Endometrial microvascular endothelial cells (primary cell): ENCODE results near the gene CCDC187. TPM values are rescaled to one million over a fixed set of nuclear protein-coding genes. Genes with fewer than 3 reads are reported as not detected.
"Not testable (repeated sequence)": the region's sequence is repeated elsewhere in the genome, so short reads cannot be mapped to it uniquely, and the experiment has no call there.

Experiments used
- in situ Hi-C: cut with HindIII; loops from 2 replicates; pipeline ENCODE4 v1.10.0; 2017; ENCODE audit warnings: low sequenced_read_pairs, low pct_unique_long_range_greater_than_20kb; ENCODE audit errors: inconsistent ontology term
- total RNA-seq: library from RNA; depleted of rRNA; stranded (reverse); fragments of >200 nt; gene quantifications from one replicate; pipeline ENCODE4 v1.2.3, GENCODE V29; 2015; ENCODE audit errors: inconsistent ontology term

Gene CCDC187
- total RNA-seq: not detected

GRCh38 chr9:136303825-136304416 is at the start of gene CCDC187:
Gene CCDC187, minus strand, starts transcription at chr9:136304094. Its CDS starts 264 bp downstream, at chr9:136303830.
- in situ Hi-C loops: no loop called here

- in situ Hi-C loops: no loop called here
Observed at GRCh38 chr9:136353088-136353487, 49.2 kb upstream of the CCDC187 start.

- in situ Hi-C loops: no loop called here
Observed at GRCh38 chr9:136352682-136353081, 48.8 kb upstream of the CCDC187 start.

DNA sequence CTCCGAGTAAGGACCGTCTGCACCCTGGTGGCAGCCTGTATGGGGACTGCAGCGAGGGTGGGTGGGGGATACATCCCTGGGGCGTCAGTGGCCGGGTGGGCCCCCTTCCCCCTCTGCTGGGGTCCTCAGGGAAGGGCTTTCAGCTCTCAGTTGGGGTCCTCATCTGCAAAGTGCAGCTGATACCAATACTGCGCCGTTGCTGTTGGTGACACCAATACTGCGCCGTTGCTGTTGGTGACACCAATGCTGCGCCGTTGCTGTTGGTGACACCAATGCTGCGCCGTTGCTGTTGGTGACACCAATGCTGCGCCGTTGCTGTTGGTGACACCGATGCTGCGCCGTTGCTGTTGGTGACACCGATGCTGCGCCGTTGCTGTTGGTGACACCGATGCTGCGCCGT is 48.0 kb upstream of the CCDC187 start:
- in situ Hi-C loops: not testable (repeated sequence)

GRCh38 chr9:136351252-136351800 is 47.4 kb upstream of the CCDC187 start:
- in situ Hi-C loops: no loop called here

DNA sequence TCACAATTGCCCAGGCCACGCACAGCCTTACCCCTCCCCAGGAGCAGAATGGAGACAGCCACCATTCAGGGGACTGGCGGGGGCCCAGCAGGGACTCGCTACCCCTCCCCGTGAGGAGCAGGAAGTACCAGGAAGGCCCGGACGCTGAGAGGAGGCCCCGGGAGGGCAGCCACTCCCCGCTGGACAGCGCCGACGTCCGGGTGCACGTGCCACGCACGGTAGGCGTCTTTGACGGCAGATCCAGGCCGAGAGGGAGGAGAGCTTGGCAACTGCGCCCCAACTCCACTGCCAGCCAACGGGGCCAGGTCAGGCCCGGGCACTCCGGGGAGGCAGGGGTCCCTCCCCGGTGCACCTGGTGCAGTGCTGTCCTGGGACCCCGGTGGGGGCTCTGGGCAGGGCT is 45.7 kb upstream of the CCDC187 start:
- in situ Hi-C loops: no loop called here

DNA sequence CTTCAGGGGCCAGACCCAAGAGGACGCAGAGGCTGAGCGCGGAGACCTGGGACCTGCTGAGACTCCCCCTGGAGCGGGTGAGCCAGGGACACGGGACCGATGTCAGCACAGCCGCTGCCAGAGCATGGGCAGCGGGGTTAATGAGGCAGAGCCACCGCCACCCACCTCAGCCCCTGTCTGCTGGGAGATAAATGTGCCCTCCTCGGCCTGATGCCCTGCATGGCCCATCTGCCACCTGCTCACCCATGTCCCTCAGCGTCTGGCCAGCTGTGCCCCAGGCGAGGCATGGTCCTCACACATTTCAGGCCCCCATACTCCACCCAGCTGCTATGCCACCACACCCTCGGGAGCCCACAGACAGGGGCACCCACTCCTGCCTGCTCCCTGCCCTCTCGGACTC is 44.8 kb upstream of the CCDC187 start:
- in situ Hi-C loops: no loop called here

- in situ Hi-C loops: no loop called here
Observed at GRCh38 chr9:136347472-136348256, 43.8 kb upstream of the CCDC187 start.

DNA sequence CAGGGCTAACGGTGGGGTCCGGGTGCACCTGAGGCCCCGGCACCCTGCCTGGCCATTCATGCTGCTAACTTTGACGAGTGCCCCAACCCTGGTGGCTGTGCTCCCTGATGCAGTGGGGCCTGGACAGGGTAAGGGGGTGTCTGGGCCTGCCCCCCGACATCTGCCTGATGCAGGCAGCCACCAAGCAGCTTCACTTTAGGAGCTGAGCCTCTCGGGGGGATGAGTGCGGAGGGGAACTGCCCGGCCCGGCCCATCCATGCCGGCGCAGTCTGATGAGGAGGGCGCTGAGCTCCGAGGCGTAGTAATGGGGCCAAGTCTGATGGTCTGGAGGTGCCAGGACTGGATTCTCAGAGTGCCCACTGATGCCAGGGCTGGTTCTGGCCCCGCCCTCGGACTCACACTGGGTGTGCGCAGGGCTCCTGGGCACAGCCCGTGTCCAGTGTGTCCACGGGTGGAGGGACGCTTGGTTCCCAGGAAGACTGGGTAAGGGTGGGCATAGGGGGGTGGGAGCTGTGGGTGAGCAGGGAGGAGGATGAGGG is 43.1 kb upstream of the CCDC187 start:
- in situ Hi-C loops: no loop called here

DNA sequence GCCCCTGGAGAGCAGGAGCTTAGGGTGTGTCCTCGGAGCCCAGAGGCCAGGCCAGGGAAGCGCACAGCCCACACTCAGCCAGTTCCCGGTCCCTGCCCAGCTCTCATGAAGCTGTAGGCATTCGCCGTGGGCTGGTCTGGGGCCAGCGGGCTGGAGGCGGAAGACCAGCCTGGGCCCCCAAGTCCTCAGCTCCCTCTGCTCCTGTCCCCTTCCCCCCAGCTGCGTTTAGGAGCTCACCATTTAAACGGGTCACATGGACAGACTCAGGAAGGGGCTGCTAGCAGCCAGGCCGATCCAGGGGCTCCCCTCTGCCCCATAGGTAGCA is 42.2 kb upstream of the CCDC187 start:
- in situ Hi-C loops: no loop called here

DNA sequence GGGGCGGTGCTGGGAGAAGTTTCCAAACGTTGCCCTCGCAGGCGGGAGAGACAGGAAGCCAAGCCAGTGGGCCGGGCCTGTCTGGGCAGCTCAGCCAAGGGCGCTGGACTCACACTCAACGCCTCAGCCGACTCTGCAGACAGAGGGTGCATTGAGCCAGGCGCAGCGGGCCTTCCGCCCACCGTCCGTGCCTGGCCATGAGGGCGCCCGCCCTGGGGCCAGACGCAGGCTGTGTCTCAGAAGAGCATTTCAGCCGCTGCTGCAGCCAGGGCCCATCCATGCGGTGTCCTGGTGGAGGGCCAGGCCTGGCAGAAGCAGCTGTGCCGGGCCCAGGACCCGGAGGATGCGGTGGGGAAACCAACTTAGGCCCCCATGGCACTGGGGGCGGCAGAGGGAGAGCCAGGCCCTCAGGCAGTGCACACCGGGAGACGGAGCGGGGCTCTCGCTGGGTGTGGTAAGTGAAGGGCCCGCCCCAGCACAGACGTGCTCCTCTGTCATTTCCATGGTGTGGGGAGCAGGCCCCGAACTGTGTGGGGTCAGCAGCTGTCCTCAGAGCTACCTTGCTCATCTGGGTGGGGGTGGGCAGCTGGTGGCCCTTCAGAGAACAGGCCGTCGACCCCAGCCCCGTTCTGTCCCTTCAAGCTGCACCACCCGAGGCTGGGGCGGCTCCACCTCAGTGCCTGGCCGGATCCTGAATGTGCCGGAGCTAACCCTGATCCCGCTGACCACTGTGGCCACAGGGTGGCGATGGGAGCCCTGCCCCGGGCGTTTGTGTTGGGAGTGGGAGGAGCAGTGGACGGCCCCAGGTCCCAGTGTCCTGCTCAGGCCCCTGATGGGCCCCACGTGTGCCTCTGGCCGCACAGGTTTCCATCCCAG is 41.6 kb upstream of the CCDC187 start:
- in situ Hi-C loops: no loop called here

GRCh38 chr9:136344544-136345280 is 40.8 kb upstream of the CCDC187 start:
- in situ Hi-C loops: no loop called here

DNA sequence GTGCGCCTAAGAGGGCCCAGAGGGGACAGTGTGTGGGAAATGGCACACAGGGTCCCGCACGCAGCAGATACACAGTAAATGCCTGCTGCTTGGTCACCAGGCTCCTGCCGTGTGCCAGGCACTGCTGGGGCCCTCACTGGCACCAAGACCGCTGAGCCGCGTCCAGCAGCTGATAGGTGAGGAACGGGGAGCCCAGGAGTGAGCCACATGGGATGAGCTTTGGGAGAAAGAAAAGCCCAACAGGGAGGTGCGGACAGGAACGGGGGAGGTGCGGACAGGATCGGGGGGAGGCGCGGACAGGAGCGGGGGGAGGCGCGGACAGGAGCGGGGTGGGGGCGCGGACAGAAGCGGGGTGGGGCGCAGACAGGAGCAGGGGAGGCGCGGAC is 40.0 kb upstream of the CCDC187 start:
- in situ Hi-C loops: no loop called here

DNA sequence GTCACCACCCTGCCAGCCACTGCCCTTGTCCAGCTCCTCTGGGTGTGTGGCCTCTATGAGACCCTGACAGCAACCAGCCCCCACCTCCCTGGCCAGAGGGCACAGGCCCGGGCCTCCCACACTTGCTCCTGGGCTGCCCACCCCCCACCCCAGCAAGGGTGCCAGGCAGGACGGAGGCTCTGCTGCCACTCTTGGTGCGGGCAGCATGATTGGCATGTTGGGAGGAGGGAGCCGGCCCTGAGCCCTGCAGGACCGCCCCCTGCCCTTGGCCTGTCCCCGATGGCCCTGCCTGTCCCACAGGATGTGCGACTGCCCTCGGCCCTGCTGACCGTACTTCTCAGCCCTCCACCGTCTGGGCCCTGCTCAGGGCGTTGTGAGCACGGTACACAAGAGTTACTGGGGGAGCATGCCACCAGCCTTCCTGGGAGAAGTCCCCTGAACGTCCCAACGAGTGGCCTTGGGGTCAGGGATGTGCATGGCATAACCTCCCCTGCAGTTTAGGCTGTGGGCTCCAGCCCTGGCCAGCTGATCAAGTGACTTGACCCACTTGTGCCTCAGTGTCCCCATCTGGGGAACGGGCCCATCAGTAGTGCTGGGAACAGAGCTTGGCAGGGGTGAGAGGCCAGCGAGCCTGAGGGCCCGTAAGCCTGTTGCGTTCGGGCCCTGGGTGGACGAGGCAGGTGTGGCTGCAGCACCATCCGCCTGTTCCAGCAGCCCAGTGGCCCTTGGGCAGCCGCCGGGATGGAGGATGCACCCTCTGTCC is 39.4 kb upstream of the CCDC187 start:
- in situ Hi-C loops: no loop called here

GRCh38 chr9:136342181-136343120 is 38.6 kb upstream of the CCDC187 start:
- in situ Hi-C loops: no loop called here

- in situ Hi-C loops: no loop called here
Observed at GRCh38 chr9:136341769-136342168, 37.9 kb upstream of the CCDC187 start.

DNA sequence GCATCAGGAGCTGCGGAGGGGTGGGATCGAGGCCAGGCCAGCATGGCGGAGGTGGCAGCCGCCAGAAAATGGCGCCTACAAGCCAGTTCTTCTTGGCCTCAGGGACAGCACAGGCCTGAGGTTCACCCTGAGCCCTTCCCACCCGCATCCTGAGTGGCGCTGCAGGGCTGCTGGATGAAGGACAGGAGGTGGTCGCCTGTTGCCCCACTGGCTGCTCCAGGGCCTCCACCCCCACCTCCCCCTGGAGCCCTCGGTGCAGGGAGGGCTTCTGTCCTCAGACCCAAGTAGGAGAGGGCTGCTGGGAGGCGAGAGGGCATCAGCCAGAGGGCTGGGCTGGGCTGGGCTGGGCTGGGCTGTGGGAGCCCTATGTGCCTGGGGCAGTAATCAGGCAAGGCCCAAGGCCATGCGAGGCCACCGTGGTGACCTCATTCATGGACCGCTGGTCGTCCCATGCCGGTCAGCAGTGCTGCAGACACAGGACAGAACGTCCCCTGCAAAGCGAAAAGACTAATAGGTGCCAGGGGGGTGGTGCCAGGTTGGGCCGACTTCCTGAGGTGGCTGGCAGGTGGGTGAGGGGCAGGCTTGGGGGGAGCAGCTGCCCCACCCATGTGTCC is 37.3 kb upstream of the CCDC187 start:
- in situ Hi-C loops: no loop called here
